SK-N-SH (cell line): ENCODE measurements around the gene RAP1GAP. TPM values are rescaled to one million over a fixed set of nuclear protein-coding genes. Genes with fewer than 3 reads are reported as not detected.

ENCODE experiments used
- polyA plus RNA-seq, 3 experiments: library from polyadenylated mRNA; depleted of rRNA; stranded (reverse); fragments of >200 nt; gene quantifications; 2 replicates each; pipeline ENCODE4 v1.2.3, GENCODE V29; 2012

RAP1GAP gene
- polyA plus RNA-seq, 1 of the 3 experiments (the other 2 are of a cell fraction) = 0.99 TPM

Other genes starting within 250 kb of the RAP1GAP start
- 6.4 and 8.7 TPM in 2 replicates for gene NBPF3, start 229.2 kb downstream of the RAP1GAP start, polyA plus RNA-seq (2012; rRNA removed)
- gene ALPL, start 159.9 kb downstream of the RAP1GAP start, polyA plus RNA-seq (2012; rRNA removed) = 0.69 and 1.3 TPM in 2 replicates
- gene USP48, start 113.8 kb upstream of the RAP1GAP start, polyA plus RNA-seq (2012; rRNA removed) = 13.6 and 16.3 TPM in 2 replicates
- 0.02 TPM in 1 of 2 replicates, not detected in the other for gene LDLRAD2, start 142.9 kb upstream of the RAP1GAP start, polyA plus RNA-seq (2012; rRNA removed)